Upper lobe of right lung (tissue), 1 donor: ENCODE results near the gene CPA1. TPM values are rescaled to one million over a fixed set of nuclear protein-coding genes. Genes with fewer than 3 reads are reported as not detected.

ENCODE experiments used
- ATAC-seq: fragments of 200-7000 bp; cut with Tn5 transposase; one replicate; pipeline ENCODE4 v1.9.1; 2020; ENCODE audit warnings: mild to moderate bottlenecking, moderate library complexity
- DNase-seq: peaks from one replicate; pipeline ENCODE4 v3.0.0-alpha.2; 2020
- H3K27ac ChIP-seq: fragments of 200-600 bp; one replicate; pipeline ENCODE4 v1.8.0; 2022
- H3K27me3 ChIP-seq: fragments of 200-600 bp; one replicate; pipeline ENCODE4 v1.8.0; 2022; ENCODE audit warnings: mild to moderate bottlenecking
- H3K36me3 ChIP-seq: fragments of 200-600 bp; one replicate; pipeline ENCODE4 v1.8.0; 2022
- H3K4me1 ChIP-seq: fragments of 200-600 bp; one replicate; pipeline ENCODE4 v1.8.0; 2022
- H3K4me3 ChIP-seq: fragments of 200-600 bp; one replicate; pipeline ENCODE4 v1.8.0; 2022; ENCODE audit warnings: mild to moderate bottlenecking
- H3K9me3 ChIP-seq: fragments of 200-600 bp; one replicate; pipeline ENCODE4 v1.8.0; 2022
- intact Hi-C: fragments of 100-400 bp; cut with DNase I; formaldehyde crosslinking; loops from one replicate; pipeline ENCODE4 v1.11.0; 2022
- total RNA-seq: library from RNA; stranded (reverse); fragmentation: NEBNext Ultra II Directional; extraction: Animal tissue kit (Norgen Biotek cat#: 25700); gene quantifications from one replicate; pipeline ENCODE4 v1.2.1, GENCODE V29; 2021
- TF ChIP-seq, protein P1 (sequence below): fragments of 200-600 bp; IDR thresholded peaks from one replicate; pipeline ENCODE4 v1.8.0; 2022; ENCODE audit warnings: antibody characterized with exemption
- donor health status: DM: no; HTN: yes; CAD: no; lungs with severe emphysema.

Gene CPA1
- total RNA-seq, 1 donor from 2014 or later: not detected

GRCh38 chr7:130351791-130352090 lies 28.6 kb upstream of the CPA1 start:
- ATAC-seq (no peak), DNase-seq (no peak)
- intact Hi-C loops: no loop called here
- H3K4me1 ChIP-seq: peaks cover 9% of the 10 kb centered on the region
- H3K27me3 ChIP-seq: no peaks in the 10 kb centered on the region
- no peaks in the 10 kb centered on the region for H3K36me3 ChIP-seq
- TF ChIP-seq, protein P1, sequence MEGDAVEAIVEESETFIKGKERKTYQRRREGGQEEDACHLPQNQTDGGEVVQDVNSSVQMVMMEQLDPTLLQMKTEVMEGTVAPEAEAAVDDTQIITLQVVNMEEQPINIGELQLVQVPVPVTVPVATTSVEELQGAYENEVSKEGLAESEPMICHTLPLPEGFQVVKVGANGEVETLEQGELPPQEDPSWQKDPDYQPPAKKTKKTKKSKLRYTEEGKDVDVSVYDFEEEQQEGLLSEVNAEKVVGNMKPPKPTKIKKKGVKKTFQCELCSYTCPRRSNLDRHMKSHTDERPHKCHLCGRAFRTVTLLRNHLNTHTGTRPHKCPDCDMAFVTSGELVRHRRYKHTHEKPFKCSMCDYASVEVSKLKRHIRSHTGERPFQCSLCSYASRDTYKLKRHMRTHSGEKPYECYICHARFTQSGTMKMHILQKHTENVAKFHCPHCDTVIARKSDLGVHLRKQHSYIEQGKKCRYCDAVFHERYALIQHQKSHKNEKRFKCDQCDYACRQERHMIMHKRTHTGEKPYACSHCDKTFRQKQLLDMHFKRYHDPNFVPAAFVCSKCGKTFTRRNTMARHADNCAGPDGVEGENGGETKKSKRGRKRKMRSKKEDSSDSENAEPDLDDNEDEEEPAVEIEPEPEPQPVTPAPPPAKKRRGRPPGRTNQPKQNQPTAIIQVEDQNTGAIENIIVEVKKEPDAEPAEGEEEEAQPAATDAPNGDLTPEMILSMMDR: no peak
- no peak overlapping the region for H3K4me3 ChIP-seq
- H3K27ac ChIP-seq: peak overlapping the region; percentile 69
- H3K9me3 ChIP-seq: no peaks in the 10 kb centered on the region

DNA sequence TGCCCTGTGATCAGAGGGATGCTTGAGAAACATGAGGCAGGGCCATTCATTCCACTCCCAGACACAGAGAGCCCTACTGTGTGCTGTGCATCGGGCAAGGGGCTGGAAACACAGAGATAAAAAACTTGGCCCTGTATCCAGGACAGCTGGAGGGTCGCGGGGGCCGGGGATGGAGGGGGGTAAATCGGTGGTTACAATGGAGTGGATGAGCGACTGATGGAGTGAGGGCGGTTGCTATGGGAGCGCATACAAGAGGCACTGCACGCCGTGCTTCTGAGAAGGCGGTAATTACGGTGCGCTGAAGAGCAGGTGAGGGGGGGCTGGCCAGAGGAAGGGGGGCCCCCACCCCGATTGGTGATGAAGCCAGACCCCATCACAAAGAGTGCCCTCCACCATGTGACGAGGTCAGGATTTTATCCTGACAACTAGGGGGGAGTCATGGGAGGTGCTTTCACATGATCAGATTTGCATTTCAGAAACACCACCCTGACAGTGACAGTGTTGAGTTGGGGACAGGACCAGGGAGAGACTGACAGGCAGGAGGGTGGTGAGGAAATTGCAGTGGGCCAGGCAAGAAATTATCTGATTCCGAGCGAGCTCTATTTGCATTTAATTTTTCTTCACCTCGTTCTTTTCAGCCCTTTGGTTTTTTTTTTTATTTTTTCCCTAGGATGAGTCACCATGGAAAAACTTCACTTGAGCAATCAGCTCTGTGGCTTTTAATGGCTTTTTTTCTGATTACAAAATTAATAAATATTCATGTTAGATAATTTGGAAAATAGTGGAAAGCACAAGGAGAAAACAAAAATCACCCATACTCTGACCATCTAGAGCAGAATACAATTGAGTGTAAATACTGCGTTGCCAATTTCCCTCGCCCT lies 27.9 kb upstream of the CPA1 start:
- Histone ChIP-seq H3K9me3 (no peaks in the 10 kb centered on the region), H3K27me3 (no peaks in the 10 kb centered on the region), H3K36me3 (no peaks in the 10 kb centered on the region), H3K27ac (peak overlapping the region; percentile 69), H3K4me1 (peaks cover 16% of the 10 kb centered on the region), H3K4me3 (no peak overlapping the region)
- ATAC-seq (no peak), DNase-seq (no peak)
- TF ChIP-seq, protein P1: no peak
- intact Hi-C loops: no loop called here

DNA sequence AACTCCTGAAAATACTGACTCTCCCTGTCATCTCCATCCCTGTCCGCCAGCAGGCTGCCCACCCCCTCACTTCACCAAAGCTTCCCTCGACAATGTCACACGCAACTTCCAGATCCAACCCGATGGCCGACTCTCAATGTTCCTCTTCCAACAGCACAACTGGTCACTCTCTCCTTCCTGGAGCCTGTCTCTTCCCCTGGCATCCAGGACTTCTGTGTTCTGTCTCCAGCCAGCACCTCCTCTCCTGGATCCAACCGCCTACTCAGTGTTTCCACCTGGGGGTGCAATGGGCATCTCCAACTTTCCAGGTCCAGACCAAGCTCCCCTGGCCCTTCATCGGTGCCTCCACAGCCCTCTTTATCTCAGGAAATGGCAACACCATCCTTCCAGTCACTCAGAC lies 27.1 kb upstream of the CPA1 start:
- Histone ChIP-seq H3K27ac (peak overlapping the region; percentile 42), H3K36me3 (no peaks in the 10 kb centered on the region), H3K27me3 (no peaks in the 10 kb centered on the region), H3K9me3 (no peaks in the 10 kb centered on the region), H3K4me3 (no peak overlapping the region), H3K4me1 (peaks cover 19% of the 10 kb centered on the region)
- ATAC-seq (no peak), DNase-seq (no peak)
- intact Hi-C loops: no loop called here
- TF ChIP-seq, protein P1: no peak

DNA sequence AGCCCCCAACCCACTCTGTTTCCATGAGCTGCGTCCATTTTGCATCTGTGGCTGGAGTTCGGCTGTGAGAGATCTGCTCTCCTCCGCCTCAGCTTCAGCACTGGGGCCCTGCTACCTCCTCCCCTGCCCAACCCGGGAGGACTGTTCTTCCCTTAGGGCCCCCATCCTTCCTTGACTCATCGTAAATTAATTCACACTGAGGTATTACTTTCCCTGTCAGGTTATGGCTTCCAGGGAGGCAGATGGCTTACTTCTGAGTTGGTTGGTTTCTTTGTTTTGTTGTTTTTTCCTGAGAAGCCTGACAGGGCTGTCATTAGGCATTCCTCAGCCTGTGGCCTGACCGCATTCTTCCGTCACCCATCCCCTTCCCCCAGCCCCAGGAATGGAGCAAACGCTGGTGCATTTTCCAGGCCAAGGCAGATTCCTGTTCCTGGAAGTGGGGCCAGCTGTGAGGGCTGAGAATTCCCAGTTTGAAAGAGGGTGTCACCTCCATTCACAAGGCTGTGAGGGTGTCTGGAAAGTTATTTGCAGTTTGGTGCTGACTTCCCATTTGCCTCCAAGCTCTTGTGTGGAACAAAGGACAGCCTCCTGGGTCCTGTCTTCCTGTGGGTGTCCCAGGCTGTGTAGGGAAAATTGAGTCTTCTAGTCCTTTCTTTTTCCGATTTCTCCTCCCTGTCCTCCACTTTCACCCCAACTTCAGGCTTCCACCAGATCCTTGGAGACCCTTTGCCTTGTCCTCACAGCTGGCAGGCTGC lies 24.0 kb upstream of the CPA1 start:
- Histone ChIP-seq H3K27ac (peak overlapping the region; percentile 75), H3K27me3 (no peaks in the 10 kb centered on the region), H3K9me3 (peaks cover 3% of the 10 kb centered on the region), H3K36me3 (no peaks in the 10 kb centered on the region), H3K4me3 (no peak overlapping the region), H3K4me1 (peaks cover 19% of the 10 kb centered on the region)
- ATAC-seq (peak; percentile 70), DNase-seq (no peak)
- intact Hi-C loops: no loop called here
- TF ChIP-seq, protein P1: no peak

DNA sequence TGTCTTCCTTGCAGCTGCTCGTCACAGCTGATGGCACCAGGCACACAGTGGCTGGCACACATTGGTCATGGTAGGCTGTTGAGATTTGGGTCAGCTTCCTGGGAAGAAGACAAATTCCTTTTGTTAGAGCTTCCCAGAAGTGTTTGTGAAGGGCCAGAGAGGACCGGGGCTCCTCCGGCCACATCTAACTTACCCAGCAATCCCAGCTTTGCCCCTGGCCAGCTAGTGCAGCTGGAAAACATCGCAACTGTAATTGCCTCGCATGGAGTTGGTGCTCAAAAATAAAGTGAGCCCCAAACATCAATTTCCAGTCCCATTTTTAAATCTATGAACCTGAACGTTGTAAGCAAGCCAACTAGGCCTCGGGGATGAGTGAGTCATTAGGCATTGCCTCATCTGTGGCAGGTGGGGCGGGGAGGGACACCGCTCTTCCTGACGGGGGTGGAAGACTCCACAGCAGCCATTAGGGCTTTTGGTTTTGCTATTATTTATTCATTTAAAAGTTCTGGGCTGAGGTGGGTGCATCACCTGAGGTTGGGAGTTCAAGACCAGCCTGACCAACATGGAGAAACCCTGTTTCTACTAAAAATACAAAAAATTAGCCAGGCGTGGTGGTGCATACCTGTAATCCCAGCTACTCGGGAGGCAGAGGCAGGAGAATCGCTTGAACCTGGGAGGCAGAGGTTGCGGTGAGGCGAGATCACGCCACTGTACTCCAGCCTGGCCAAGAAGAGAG lies 23.2 kb upstream of the CPA1 start:
- no peak overlapping the region for H3K4me3 ChIP-seq
- peaks cover 19% of the 10 kb centered on the region for H3K4me1 ChIP-seq
- peak overlapping the region; percentile 65 for H3K27ac ChIP-seq
- intact Hi-C loops: no loop called here
- H3K36me3 ChIP-seq: no peaks in the 10 kb centered on the region
- DNase-seq (no peak), ATAC-seq (peak; percentile 12)
- H3K27me3 ChIP-seq: no peaks in the 10 kb centered on the region
- TF ChIP-seq, protein P1: no peak
- H3K9me3 ChIP-seq: peaks cover 3% of the 10 kb centered on the region
